Adrenal gland (tissue), 12 donors: ENCODE data around the gene CPXM1. TPM values are rescaled to one million over a fixed set of nuclear protein-coding genes. Genes with fewer than 3 reads are reported as not detected.
A peak's percentile ranks its signal among the peaks of the same experiment; 100 is the strongest.

Experiments used
- DNase-seq, 7 donors: peaks; one replicate each; pipeline ENCODE4 v3.0.0-alpha.2; 2019 to 2020
- H3K27ac ChIP-seq, 5 donors: fragments of 200-600 bp; sonication (generic) in 4 of 5; 1 replicate in 3 of 5; 2 replicates in 2 of 5; pipeline versions ENCODE4 v1.5.1 to v1.8.0; 2016 to 2020; ENCODE audit warnings: mild to moderate bottlenecking in 1 of 5
- H3K27me3 ChIP-seq: fragments of 200-600 bp; 2 replicates; pipeline ENCODE4 v1.8.0; 2021
- H3K36me3 ChIP-seq, 2 donors: fragments of 200-600 bp; replicated peaks in 1 of 2; 1 replicate in 1 of 2; 2 replicates in 1 of 2; pipeline versions ENCODE4 v1.5.1 to v1.8.0; 2018 to 2022
- H3K4me1 ChIP-seq, 2 donors: fragments of 200-600 bp; replicated peaks in 1 of 2; 1 replicate in 1 of 2; 2 replicates in 1 of 2; pipeline versions ENCODE4 v1.5.1 to v1.8.0; 2018 to 2021
- H3K4me3 ChIP-seq, 4 donors: fragments of 200-600 bp; sonication (generic) in 3 of 4; one replicate each; pipeline ENCODE4 v1.5.1; 2016 to 2018
- H3K9me3 ChIP-seq, 3 donors: fragments of 200-600 bp; sonication (generic) in 1 of 3; replicated peaks in 1 of 3; 1 replicate in 2 of 3; 2 replicates in 1 of 3; pipeline versions ENCODE4 v1.5.1 to v1.8.0; 2016 to 2021
- POLR2A ChIP-seq, 2 donors: fragments of 450-650 bp; IDR thresholded peaks; one replicate each; pipeline ENCODE4 v1.6.1; 2017; ENCODE audit warnings: antibody characterized with exemption in 2 of 2, mild to moderate bottlenecking in 2 of 2, moderate library complexity in 1 of 2
- WGBS, 4 donors: extraction: QIAGEN DNeasy Blood & Tissue Kit in 2 of 4; methylation state at CpG; one replicate each; pipeline versions ENCODE4 v1.1.5 to v1.1.7; 2013 to 2017; 5-methylcytosine and 5-hydroxymethylcytosine counted together
- intact Hi-C, 2 donors: fragments of 100-400 bp; cut with DNase I; formaldehyde crosslinking; loops; one replicate each; pipeline versions ENCODE4 v1.14.1 to v1.15.0; 2022 to 2023
- polyA plus RNA-seq, 3 donors: library from polyadenylated mRNA; stranded (reverse); fragments of 200-250 nt in 2 of 3; fragments of 350-450 nt in 1 of 3; fragmentation: Illumina TruSeq in 1 of 3; extraction: RNeasy Lipid Tissue Mini Kit (QIAGEN cat#74804) in 1 of 3; gene quantifications; one replicate each; pipeline ENCODE4 v1.2.3, GENCODE V29; 2013 to 2014
- total RNA-seq, 9 donors: library from RNA; depleted of rRNA in 4 of 9; stranded (reverse); fragments of >200 nt in 4 of 9; fragments of 120-200 nt in 1 of 9; fragmentation: NEBNext Ultra II Directional in 1 of 9; extraction: Animal tissue kit (Norgen Biotek cat#: 25700) in 1 of 9; gene quantifications; one replicate each; pipeline versions ENCODE4 v1.1.0 to v1.2.4, GENCODE V29; 2013 to 2023
- TF ChIP-seq, protein P1 (sequence below), 6 experiments: fragments of 450-650 bp in 4 of 6; fragments of 200-600 bp in 2 of 6; sonication (generic) in 1 of 6; IDR thresholded peaks; 1 replicate in 5 of 6; 2 replicates in 1 of 6; pipeline versions ENCODE4 v1.5.1 to v1.8.0; 2016 to 2021; ENCODE audit warnings: antibody characterized with exemption in 6 of 6, mild to moderate bottlenecking in 2 of 6, moderate library complexity in 1 of 6
- donor health status: healthy with polysubstance abuse.
- donor health status: Bipolar disorder and iron deficiency.
- donor health status: DM: yes; HTN: yes; CAD: no.
- donor health status: DM: no; HTN: no; CAD: no.
- donor health status: DM: no; HTN: no; CAD: no.
- donor health status: DM: yes; HTN: yes; CAD: no.

The CPXM1 gene
- total and polyA plus RNA-seq, 12 donors, result 2.5 to 21.8 (median 11.2) TPM

DNA sequence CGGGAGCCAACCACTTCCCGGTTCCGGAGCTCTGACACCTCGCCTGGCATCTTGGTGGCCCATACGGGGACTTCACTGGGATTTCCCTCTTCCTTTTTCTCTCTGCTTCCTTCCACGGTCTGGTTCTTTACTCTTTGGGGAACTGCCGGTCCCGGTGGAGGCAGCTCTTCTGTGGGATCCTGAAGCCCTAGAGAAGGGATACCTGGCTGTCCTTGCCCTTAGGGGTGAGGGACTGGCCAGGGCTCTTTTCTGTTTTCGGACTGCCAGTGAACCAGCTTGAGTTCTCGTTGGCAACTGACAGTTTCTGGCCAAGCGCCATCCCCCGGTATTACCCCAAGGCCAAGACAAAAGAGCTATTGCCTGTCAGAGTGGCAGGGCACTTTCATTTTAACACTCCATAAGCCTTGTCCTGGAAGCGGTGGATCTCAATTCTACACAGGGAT, 880 bp upstream of the CPXM1 start:
- peaks cover 0 to 5% of the 10 kb centered on the region in 2 donors for H3K4me1 ChIP-seq
- TF ChIP-seq, protein P1, sequence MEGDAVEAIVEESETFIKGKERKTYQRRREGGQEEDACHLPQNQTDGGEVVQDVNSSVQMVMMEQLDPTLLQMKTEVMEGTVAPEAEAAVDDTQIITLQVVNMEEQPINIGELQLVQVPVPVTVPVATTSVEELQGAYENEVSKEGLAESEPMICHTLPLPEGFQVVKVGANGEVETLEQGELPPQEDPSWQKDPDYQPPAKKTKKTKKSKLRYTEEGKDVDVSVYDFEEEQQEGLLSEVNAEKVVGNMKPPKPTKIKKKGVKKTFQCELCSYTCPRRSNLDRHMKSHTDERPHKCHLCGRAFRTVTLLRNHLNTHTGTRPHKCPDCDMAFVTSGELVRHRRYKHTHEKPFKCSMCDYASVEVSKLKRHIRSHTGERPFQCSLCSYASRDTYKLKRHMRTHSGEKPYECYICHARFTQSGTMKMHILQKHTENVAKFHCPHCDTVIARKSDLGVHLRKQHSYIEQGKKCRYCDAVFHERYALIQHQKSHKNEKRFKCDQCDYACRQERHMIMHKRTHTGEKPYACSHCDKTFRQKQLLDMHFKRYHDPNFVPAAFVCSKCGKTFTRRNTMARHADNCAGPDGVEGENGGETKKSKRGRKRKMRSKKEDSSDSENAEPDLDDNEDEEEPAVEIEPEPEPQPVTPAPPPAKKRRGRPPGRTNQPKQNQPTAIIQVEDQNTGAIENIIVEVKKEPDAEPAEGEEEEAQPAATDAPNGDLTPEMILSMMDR (IDR thresholded peaks at IDR 0.05), result no peak
- TF ChIP-seq POLR2A (IDR thresholded peaks at IDR 0.05), result no peak
- H3K4me3 ChIP-seq, result no peak overlapping the region

DNA sequence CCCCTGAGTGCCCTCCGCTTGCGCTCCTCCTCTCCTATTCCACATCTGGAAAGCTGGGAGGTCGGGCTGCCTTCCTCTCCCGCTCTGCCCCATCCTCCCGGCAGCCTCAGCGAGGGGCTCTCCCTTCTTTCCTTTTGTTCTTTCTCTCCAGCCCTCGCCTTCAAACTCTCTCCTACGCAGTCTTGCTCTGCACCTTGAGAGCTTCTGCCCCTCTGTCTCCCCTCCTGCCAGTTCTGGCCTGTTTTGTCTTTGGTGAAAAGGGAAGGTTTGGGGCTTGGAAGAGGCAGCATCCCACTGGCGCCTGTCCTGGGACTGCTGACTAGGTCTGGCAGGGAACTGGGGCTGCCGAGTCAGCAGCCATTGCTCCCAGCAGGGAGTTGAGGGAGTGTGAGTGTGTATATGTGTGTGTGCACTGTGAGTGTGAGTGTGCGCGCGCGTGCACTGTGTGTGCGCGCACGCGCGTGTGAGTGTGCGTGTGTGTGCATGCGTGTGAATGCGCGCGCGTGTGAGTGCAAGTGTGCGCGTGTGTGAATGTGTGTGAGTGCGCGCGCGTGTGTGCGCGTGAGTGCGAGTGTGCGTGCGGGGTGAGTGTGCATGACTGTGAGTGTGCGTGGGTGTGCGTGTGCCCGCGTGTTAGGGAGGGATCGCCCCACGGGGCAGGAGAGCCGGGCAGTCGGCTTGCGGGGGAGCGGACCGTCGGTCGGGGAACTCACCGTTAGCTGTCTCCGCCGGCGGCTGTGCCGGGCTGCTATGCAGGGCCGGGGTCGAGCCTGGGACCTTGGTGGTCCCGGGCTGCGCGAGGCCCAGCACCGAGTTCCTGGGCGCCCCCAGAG, 523 bp downstream of the CPXM1 start:
- 3 to 10% (median 6%) methylated on average over 23 to 61 of the region's 61 CpGs for WGBS, 4 donors
- intact Hi-C loops, result no loop called here

More for the DNA sequence above, 880 bp upstream of the CPXM1 start:
- WGBS, 4 donors, result 5 to 17% (median 14%) methylated on average over 13 of the region's 13 CpGs
- Histone ChIP-seq H3K36me3 (no peaks in the 10 kb centered on the region), H3K27ac (no peak overlapping the region), H3K9me3 (no peaks in the 10 kb centered on the region), H3K27me3 (peaks cover 46% of the 10 kb centered on the region)
- DNase-seq, result no peak
- intact Hi-C loops, result no loop called here

DNA sequence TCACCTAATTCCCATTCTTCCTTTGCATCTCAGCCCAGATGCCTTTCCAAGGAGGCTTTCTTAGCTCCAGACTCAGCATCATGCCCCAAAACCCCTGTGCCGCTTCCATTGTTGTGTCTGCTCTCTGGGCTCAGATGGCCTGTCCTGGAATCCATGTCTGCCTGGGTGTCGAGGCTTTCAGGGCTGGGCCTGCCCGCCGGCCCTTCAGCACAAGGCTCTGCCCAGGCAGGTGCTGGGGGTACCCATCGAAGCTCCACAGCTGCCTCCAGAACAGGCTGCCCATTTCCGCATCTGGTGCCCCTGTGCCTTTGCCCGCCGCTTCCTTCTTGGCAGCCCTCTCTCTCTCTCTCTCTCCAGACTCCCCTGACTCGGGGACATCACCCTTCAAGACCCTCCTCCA, 1.2 kb downstream of the CPXM1 start:
- no peak for DNase-seq
- no peaks in the 10 kb centered on the region for H3K36me3 ChIP-seq
- H3K27ac ChIP-seq, result no peak overlapping the region
- peaks cover 0 to 5% of the 10 kb centered on the region in 2 donors for H3K4me1 ChIP-seq
- WGBS, 4 donors, result 51 to 61% (median 56%) methylated on average over 8 to 9 of the region's 9 CpGs
- no peak overlapping the region for H3K4me3 ChIP-seq
- TF ChIP-seq, protein P1 (IDR thresholded peaks at IDR 0.05), result no peak
- no peaks in the 10 kb centered on the region for H3K9me3 ChIP-seq
- peaks cover 39% of the 10 kb centered on the region for H3K27me3 ChIP-seq
- intact Hi-C loops, result no loop called here

More for the DNA sequence above, 523 bp downstream of the CPXM1 start:
- peaks cover 0 to 5% of the 10 kb centered on the region in 2 donors for H3K4me1 ChIP-seq
- no peak for DNase-seq
- no peak overlapping the region for H3K27ac ChIP-seq
- no peak for TF ChIP-seq POLR2A (IDR thresholded peaks at IDR 0.05)
- TF ChIP-seq, protein P1 (IDR thresholded peaks at IDR 0.05), result no peak
- H3K27me3 ChIP-seq, result peaks cover 39% of the 10 kb centered on the region
- H3K4me3 ChIP-seq, result peak overlapping the region in 1 of 4 donors; percentile 42
- no peaks in the 10 kb centered on the region for H3K9me3 ChIP-seq
- H3K36me3 ChIP-seq, result no peaks in the 10 kb centered on the region

DNA sequence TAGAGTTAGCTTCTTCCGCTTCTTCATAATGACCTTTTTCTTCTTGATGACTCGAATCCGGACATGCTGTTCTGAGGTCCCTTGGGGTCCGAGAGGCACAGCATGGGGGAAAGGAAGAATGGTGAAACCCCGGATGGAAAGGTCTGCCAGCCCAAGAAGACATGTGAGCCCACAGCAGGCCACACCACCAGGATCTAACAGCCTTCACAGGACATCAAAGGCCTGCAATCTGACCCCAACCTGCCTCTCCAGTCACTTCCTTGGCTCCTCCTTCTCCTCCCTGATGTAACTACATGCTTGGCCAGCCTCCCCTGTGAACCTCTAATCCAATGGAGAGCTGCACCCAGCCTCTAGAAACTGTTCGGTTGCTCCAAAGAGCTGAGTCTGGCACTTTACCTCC, 1.6 kb downstream of the CPXM1 start:
- intact Hi-C loops, result no loop called here
- peaks cover 0 to 5% of the 10 kb centered on the region in 2 donors for H3K4me1 ChIP-seq
- TF ChIP-seq POLR2A (IDR thresholded peaks at IDR 0.05), result no peak
- TF ChIP-seq, protein P1 (IDR thresholded peaks at IDR 0.05), result no peak
- DNase-seq, result no peak
- no peaks in the 10 kb centered on the region for H3K9me3 ChIP-seq
- H3K4me3 ChIP-seq, result no peak overlapping the region
- H3K36me3 ChIP-seq, result no peaks in the 10 kb centered on the region
- no peak overlapping the region for H3K27ac ChIP-seq
- H3K27me3 ChIP-seq, result peaks cover 39% of the 10 kb centered on the region
- WGBS, 4 donors, result 77 to 92% (median 85%) methylated on average over 6 of the region's 6 CpGs
